BE2C (cell line): ENCODE measurements around the gene COX7C. TPM values are rescaled to one million over a fixed set of nuclear protein-coding genes. Genes with fewer than 3 reads are reported as not detected.
A peak's percentile ranks its signal among the peaks of the same experiment; 100 is the strongest.
"Not testable (repeated sequence)": the region's sequence is repeated elsewhere in the genome, so short reads cannot be mapped to it uniquely, and the experiment has no call there.

Source experiments
- DNase-seq: peaks from one replicate; pipeline ENCODE4 v3.0.0-alpha.2; 2020
- H3K27me3 ChIP-seq: fragments of 250-450 bp; sonication (Bioruptor Pico); 2 replicates; pipeline ENCODE4 v1.5.1; 2020; ENCODE audit warnings: mild to moderate bottlenecking
- H3K36me3 ChIP-seq: fragments of 250-450 bp; sonication (Bioruptor Pico); 2 replicates; pipeline ENCODE4 v1.5.1; 2020; ENCODE audit warnings: mild to moderate bottlenecking
- H3K4me1 ChIP-seq: fragments of 250-450 bp; sonication (Bioruptor Pico); 2 replicates; pipeline ENCODE4 v1.5.1; 2020
- H3K4me3 ChIP-seq: 2 replicates; pipeline ENCODE4 v1.5.1; 2011; ENCODE audit warnings: low read depth, low read length
- H3K9me3 ChIP-seq: fragments of 250-450 bp; sonication (Bioruptor Pico); 2 replicates; pipeline ENCODE4 v1.5.1; 2020
- CTCF ChIP-seq: IDR thresholded peaks from 2 replicates; pipeline ENCODE4 v1.5.1; 2012; ENCODE audit warnings: mild to moderate bottlenecking, low read depth, low read length
- polyA plus RNA-seq: library from polyadenylated mRNA; unstranded; fragments of >200 nt; gene quantifications from one replicate; pipeline ENCODE4 v1.2.1, GENCODE V29; 2012; ENCODE audit warnings: low read depth, missing spikeins; ENCODE audit not compliant: insufficient read length, insufficient read depth

COX7C gene
- polyA plus RNA-seq = 1,231 TPM

DNA sequence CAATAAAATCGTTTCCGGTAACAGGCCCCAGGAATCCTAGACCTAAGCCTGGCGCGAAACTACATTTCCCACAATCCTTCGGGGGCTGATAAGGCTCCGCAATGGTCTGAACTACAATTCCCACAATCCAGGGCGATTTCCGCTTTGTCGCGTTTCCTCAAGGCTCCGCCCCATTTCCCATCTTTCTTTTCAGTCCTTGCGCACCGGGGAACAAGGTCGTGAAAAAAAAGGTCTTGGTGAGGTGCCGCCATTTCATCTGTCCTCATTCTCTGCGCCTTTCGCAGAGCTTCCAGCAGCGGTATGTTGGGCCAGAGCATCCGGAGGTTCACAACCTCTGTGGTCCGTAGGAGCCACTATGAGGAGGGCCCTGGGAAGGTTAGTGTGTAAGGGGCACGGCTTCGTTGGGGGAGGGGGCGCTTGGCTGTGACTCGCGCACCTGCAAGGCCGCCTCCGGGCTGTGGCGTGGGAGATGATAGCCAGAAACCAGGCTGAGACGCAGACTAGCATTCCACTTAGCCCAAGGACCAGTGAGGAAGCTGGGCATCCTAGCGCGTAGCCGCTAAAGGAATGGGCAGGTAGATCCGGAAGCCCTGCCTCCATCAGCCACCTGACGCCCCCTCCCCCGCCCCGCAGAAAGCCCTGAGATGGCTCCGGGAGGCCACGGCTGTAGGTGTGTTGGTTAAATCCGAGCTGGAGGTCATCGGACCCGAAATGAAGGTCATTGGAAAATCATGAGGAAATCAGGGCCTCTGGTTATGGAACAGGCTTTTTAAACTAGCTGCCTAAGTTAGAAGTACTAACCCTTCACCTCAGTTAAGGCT, at the start of gene COX7C:
Gene COX7C (plus strand): TSS at position 186 of the 821 bp plus-strand sequence. CDS start 115 bp downstream, at position 301.
- TF ChIP-seq CTCF = no peak
- DNase-seq = peak; percentile 93
- Histone ChIP-seq H3K36me3 (peaks cover 29% of the 10 kb centered on the region), H3K27me3 (peaks cover 4% of the 10 kb centered on the region; the same call in 1 of the 2 replicates), H3K4me3 (peak within 1 kb of the TSS; percentile 98), H3K4me1 (no peaks in the 10 kb centered on the region; the same call in 1 of the 2 replicates), H3K9me3 (no peaks in the 10 kb centered on the region)

- DNase-seq, H3K27me3 ChIP-seq, H3K4me3 ChIP-seq, H3K36me3 ChIP-seq, H3K4me1 ChIP-seq, H3K9me3 ChIP-seq: not testable (repeated sequence)
Observed at GRCh38 chr5:86569522-86570426, 48.0 kb upstream of the COX7C start.

DNA sequence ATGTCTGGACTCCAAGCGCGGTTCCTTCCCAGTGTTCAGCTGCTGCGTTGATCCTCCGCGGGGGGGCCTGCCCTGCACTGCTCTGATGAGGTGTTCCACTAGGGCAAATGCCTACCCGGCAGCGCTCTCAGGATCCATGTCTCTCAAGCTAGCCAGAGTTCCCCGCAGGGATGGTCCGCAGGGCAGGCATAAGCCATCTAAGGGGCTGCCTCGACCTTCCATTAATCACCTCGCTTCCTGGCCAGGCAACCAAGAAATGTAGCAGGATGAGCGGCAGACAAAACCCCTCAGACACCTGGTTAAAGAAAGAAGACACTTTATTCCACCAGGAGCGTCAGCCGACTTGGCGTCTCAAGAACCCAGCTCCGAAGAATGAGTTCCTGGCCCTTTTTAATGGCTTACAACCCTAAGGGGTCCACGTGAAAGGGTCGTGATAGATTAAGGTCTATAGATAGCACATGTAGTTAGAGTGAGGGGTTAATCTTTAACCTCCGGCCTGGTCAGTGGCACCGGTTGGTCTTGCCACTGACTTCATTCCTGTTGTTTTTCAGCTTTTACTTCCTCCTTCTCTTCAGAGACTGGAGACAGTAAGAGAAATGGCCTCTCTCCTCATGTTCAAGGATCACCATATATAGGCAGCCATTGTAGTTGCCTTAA, 47.2 kb upstream of the COX7C start:
- TF ChIP-seq CTCF = no peak
- no peaks in the 10 kb centered on the region for H3K27me3 ChIP-seq
- no peak for DNase-seq
- H3K4me3 ChIP-seq = no peak overlapping the region
- H3K9me3 ChIP-seq = no peaks in the 10 kb centered on the region
- no peaks in the 10 kb centered on the region for H3K36me3 ChIP-seq
- H3K4me1 ChIP-seq = no peaks in the 10 kb centered on the region

- H3K27me3 ChIP-seq, H3K4me3 ChIP-seq, H3K36me3 ChIP-seq, H3K9me3 ChIP-seq, DNase-seq, H3K4me1 ChIP-seq: not testable (repeated sequence)
Observed at GRCh38 chr5:86571109-86571508, 46.6 kb upstream of the COX7C start.

- no peak for DNase-seq
- Histone ChIP-seq H3K36me3 (no peaks in the 10 kb centered on the region), H3K27me3 (0 out of 2 replicates have a peak, but pooled peaks cover 3% of the 10 kb centered on the region)
Observed at GRCh38 chr5:86572825-86573517, 44.8 kb upstream of the COX7C start.

DNA sequence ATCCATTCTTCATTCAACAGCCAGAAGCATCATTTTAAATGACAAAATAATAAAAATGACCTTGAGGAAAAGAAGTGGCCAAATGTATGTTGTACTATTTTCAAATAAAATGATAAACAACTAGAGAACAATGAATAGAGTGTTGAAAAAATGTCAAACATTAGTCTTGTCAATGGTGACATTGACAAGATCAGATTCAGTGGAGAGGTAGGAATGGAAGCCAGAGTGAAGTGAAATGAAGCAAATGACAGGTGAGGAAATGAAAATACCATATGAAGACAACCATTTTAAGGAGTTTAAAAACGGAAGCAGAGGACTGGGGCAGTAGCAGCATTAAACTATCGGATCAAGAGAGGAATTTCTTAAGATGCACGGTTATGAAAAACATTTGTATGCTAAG, 38.2 kb upstream of the COX7C start:
- no peak for TF ChIP-seq CTCF
- Histone ChIP-seq H3K27me3 (0 out of 2 replicates have a peak, but pooled peaks cover 7% of the 10 kb centered on the region), H3K4me1 (no peaks in the 10 kb centered on the region), H3K9me3 (no peaks in the 10 kb centered on the region; the same call in 1 of the 2 replicates), H3K4me3 (no peak overlapping the region), H3K36me3 (no peaks in the 10 kb centered on the region)
- no peak for DNase-seq

More at GRCh38 chr5:86572825-86573517, 44.8 kb upstream of the COX7C start:
- H3K4me3 ChIP-seq = no peak overlapping the region
- TF ChIP-seq CTCF = no peak
- H3K9me3 ChIP-seq = no peaks in the 10 kb centered on the region
- H3K4me1 ChIP-seq = no peaks in the 10 kb centered on the region
